BE2C (cell line): ENCODE measurements around the gene MCOLN1.

Source experiments
- DNase-seq: peaks from one replicate; pipeline ENCODE4 v3.0.0-alpha.2; 2020
- H3K27me3 ChIP-seq: fragments of 250-450 bp; sonication (Bioruptor Pico); 2 replicates; pipeline ENCODE4 v1.5.1; 2020; ENCODE audit warnings: mild to moderate bottlenecking
- H3K36me3 ChIP-seq: fragments of 250-450 bp; sonication (Bioruptor Pico); 2 replicates; pipeline ENCODE4 v1.5.1; 2020; ENCODE audit warnings: mild to moderate bottlenecking
- H3K4me1 ChIP-seq: fragments of 250-450 bp; sonication (Bioruptor Pico); 2 replicates; pipeline ENCODE4 v1.5.1; 2020
- H3K4me3 ChIP-seq: 2 replicates; pipeline ENCODE4 v1.5.1; 2011; ENCODE audit warnings: low read depth, low read length
- H3K9me3 ChIP-seq: fragments of 250-450 bp; sonication (Bioruptor Pico); 2 replicates; pipeline ENCODE4 v1.5.1; 2020
- CTCF ChIP-seq: IDR thresholded peaks from 2 replicates; pipeline ENCODE4 v1.5.1; 2012; ENCODE audit warnings: mild to moderate bottlenecking, low read depth, low read length

The MCOLN1 gene

GRCh38 chr19:7483720-7484201, 38.7 kb upstream of the MCOLN1 start:
- DNase-seq: peak; percentile 63
- Histone ChIP-seq H3K4me3 (peak overlapping the region; percentile 59), H3K4me1 (peaks cover 8% of the 10 kb centered on the region), H3K9me3 (no peaks in the 10 kb centered on the region), H3K27me3 (no peaks in the 10 kb centered on the region), H3K36me3 (no peaks in the 10 kb centered on the region)
- no peak for TF ChIP-seq CTCF

GRCh38 chr19:7486923-7487322, 35.5 kb upstream of the MCOLN1 start:
- no peak for TF ChIP-seq CTCF
- peaks cover 12% of the 10 kb centered on the region for H3K4me1 ChIP-seq
- H3K4me3 ChIP-seq: no peak overlapping the region
- H3K27me3 ChIP-seq: no peaks in the 10 kb centered on the region
- DNase-seq: no peak
- no peaks in the 10 kb centered on the region for H3K9me3 ChIP-seq
- H3K36me3 ChIP-seq: no peaks in the 10 kb centered on the region

- no peaks in the 10 kb centered on the region for H3K36me3 ChIP-seq
- TF ChIP-seq CTCF: no peak
- peak; percentile 91 for DNase-seq
- H3K4me1 ChIP-seq: peaks cover 5% of the 10 kb centered on the region
- no peaks in the 10 kb centered on the region for H3K27me3 ChIP-seq
- H3K9me3 ChIP-seq: no peaks in the 10 kb centered on the region
- H3K4me3 ChIP-seq: peak within 1 kb of the TSS; percentile 46
Measured at GRCh38 chr19:7488736-7489353, 33.6 kb upstream of the MCOLN1 start, which contains the start of gene PEX11G. TSS of gene PEX11G (minus strand) at chr19:7489035. CDS start at chr19:7489010, 25 bp downstream.

GRCh38 chr19:7489609-7490044, 32.8 kb upstream of the MCOLN1 start:
- Histone ChIP-seq H3K4me3 (peak overlapping the region; percentile 46), H3K36me3 (no peaks in the 10 kb centered on the region), H3K4me1 (peaks cover 5% of the 10 kb centered on the region), H3K27me3 (no peaks in the 10 kb centered on the region), H3K9me3 (no peaks in the 10 kb centered on the region)
- no peak for TF ChIP-seq CTCF
- no peak for DNase-seq

- Histone ChIP-seq H3K36me3 (no peaks in the 10 kb centered on the region), H3K9me3 (no peaks in the 10 kb centered on the region), H3K4me1 (peaks cover 5% of the 10 kb centered on the region), H3K4me3 (no peak overlapping the region), H3K27me3 (no peaks in the 10 kb centered on the region)
- no peak for TF ChIP-seq CTCF
- DNase-seq: no peak
Measured at GRCh38 chr19:7492142-7492541, 30.3 kb upstream of the MCOLN1 start.

GRCh38 chr19:7492558-7492957, 29.9 kb upstream of the MCOLN1 start:
- Histone ChIP-seq H3K4me3 (no peak overlapping the region), H3K4me1 (peaks cover 5% of the 10 kb centered on the region), H3K36me3 (no peaks in the 10 kb centered on the region), H3K27me3 (no peaks in the 10 kb centered on the region), H3K9me3 (no peaks in the 10 kb centered on the region)
- TF ChIP-seq CTCF: no peak
- no peak for DNase-seq
